Right renal pelvis (tissue), 4 donors: ENCODE measurements around the gene BCL7A. TPM values are rescaled to one million over a fixed set of nuclear protein-coding genes. Genes with fewer than 3 reads are reported as not detected.
A peak's percentile ranks its signal among the peaks of the same experiment; 100 is the strongest.
"Not testable (repeated sequence)": the region's sequence is repeated elsewhere in the genome, so short reads cannot be mapped to it uniquely, and the experiment has no call there.

Experiments
- DNase-seq, 4 donors: peaks; one replicate each; pipeline ENCODE4 v3.0.0-alpha.2; 2013; ENCODE audit warnings: low read depth in 4 of 4, low spot score in 3 of 4, missing footprints in 1 of 4
- polyA plus RNA-seq, 4 donors: library from polyadenylated mRNA; unstranded; fragments of 120-200 nt; gene quantifications; one replicate each; pipeline ENCODE4 v1.2.1, GENCODE V29; 2013; ENCODE audit not compliant: insufficient read length in 4 of 4

BCL7A gene
- polyA plus RNA-seq, result 10 to 100 TPM; 34.0 to 39.7 (median 37.6) TPM

DNA sequence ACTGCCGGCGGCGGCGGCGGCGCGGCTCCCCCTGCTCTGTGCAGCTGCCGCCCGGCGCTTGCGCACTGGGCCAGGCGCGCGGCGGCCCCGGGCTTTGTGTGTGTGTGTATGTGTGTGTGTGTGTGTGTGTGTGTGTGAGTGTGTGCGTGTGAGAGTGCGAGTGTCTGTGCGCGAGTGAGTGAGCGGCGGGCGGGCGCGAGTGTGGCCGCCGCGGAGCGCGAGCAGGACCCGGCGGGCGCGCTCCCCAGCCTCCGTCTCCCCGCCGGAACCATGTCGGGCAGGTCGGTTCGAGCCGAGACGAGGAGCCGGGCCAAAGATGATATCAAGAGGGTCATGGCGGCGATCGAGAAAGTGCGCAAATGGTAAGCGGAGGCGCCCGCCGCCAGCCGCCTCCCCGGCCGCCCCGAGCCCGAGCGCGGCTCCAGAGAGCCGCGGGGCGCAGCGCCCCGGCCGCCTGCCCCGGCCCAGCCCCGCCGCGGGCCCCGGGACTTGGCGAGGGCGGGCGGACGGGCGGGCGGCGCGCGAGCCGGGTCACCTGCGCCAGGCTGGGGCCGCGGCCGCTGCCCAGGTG is at the start of gene BCL7A:
Gene BCL7A, plus strand, starts transcription at position 63 of the 571 bp plus-strand sequence. Its CDS starts 208 bp downstream, at position 271.
- no peak for DNase-seq

DNA sequence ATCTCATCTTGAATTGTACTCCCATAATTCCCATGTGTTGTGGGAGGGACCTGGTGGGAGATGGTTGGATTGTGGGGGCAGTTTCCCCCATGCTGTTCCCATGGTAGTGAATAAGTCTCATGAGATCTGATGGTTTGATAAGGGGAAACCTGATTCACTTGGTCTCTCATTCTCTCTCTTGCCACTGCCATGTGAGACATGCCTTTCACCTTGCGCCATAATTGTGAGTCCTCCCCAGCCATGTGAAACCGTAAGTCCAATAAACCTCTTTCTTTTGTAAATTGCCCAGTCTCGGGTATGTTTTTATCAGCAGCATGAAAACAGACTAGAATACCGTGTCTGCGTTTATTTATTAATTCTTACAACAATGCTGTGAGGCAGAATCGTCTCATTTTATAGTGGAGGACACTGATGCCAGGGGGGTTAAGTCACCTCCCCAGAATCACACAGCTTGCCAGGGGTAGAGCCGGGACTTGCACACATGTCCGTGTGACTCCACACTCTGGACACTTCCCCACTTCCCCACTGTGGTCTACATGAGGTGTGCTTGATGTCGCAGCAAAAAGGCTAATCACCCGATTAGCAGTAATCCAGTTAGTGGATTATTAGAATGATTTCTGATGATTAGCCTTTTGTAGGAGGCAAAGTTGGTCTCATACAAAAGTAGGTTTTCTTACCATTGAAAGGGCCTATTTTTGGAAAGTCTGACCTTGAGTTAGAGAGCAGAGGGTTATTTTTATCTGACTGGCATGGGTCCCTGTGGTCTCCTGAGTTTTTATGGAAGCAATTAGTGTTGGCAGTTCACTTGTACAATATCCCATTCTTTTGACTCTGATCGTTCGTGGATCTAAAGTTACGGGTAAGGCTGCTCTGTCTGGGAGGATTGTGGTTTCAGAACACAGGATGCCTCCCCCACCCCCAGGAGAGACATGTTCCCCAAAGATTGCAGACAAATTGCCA is 47.4 kb upstream of the BCL7A start:
- DNase-seq, result no peak

DNA sequence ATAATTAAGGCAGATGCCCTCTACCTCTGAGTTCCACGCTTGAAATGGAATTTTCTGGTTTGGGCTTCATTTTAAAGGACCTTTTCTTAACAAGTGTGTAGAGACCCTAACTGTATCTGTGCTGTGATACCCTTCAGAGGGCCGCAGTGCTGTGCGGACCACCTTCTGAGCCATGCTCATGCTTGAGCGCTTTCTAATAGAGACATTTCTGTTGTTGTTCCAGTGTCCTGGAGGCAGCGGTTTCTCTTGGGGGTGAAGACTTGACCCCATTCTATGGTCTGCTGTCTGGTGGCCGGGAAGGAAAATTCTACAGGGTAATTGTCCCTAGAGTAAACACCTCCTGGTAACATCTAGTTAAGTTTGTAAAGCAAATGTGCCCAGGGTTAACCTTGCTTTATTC is 46.7 kb upstream of the BCL7A start:
- DNase-seq, result no peak

- DNase-seq, result no peak
Measured at GRCh38 chr12:121976950-121977349, 44.7 kb upstream of the BCL7A start.

- no peak for DNase-seq
Measured at GRCh38 chr12:121980191-121980891, 41.3 kb upstream of the BCL7A start.

DNA sequence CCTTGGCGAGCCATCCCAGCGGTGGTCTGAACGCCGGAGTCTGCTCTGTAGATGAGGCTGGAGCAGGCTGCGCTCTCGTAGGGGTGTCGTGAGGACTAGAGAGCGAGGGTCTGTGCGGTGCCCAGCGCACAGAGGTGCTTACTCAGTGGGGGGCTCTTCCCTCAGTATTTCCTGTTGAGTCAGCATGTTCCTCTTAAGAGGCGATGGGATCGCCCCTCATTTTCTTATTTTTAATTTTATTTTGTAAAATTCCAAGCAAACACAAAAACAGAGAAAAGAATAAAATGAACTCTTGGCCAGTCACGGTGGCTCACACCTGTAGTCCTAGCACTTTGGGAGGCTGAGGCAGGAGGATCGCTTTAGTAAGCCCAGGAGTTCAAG is 40.8 kb upstream of the BCL7A start:
- no peak for DNase-seq

- no peak for DNase-seq
Measured at GRCh38 chr12:121981456-121981855, 40.2 kb upstream of the BCL7A start.

DNA sequence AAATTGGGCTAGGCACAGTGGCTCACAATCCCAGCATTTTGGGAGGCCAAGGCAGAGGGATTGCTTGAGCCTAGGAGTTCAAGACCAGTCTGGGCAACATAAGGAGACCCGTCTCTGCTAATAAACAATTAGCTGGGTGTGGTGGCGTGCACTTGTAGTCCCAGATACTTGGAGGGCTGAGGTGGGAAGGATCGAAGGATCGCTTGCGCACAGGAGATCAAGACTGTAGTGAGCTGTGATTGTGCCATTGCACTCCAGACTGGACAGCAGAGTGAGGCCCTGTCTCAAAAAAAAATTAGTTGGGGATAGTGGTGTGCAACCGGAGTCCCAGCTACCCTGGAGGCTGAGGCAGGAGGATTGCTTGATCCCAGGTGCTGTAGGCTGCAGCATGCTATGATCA is 38.7 kb upstream of the BCL7A start:
- no peak for DNase-seq

DNA sequence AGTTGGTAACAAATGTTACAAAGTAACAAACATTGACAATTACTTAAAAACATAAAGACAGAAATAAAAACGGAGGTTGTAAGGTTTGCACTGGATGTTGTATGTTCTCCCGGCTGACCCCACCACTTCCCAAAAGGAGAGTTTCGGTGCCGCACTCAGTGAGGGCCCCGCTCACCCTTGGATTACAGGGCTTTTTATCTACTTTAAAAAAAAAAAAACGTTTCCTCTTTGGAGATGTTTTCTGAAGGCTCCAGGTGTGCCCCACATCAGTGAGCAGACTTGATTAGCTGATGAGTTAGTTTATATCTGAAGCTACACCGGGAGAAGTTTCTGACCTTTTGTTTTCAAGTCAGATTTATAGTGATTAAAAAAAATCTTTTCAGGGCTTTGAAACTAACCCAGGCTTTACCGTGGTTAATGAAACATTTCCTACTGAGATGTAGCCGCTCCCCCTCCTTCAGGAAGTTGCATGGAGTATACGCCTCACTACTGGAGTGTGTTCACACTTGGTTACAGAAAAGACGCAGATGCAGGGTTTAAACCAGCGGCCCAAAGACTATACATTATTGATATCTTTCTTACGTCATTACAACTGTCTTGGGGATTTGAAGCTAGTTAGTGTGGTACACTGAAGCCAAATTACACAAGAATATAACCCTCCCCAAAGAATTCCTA is 38.0 kb upstream of the BCL7A start:
- DNase-seq, result peak; percentile 20 to 58 (median 52)

GRCh38 chr12:121986489-121987245 is 35.0 kb upstream of the BCL7A start:
- DNase-seq, result no peak

DNA sequence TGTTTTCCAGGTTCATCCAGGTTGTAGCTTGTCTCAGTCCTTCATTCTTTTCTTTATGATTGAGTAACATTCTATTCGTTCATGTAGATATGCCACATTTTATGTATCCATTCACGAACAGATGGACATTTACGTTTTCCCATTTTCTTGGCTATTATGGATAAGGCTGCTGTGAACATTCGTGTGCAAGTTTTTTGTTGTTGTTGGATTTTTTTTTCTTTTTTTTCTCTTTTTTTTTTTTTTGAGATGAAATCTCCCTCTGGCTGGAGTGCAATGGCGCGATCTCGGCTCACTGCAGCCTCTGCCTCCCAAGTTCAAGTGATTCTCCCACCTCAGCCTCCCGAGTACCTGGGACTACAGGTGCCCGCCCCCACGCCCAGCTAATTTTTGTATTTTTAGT is 33.2 kb upstream of the BCL7A start:
- DNase-seq, result not testable (repeated sequence)

GRCh38 chr12:121989276-121990113 is 32.2 kb upstream of the BCL7A start:
- DNase-seq, result peak in 3 of 4 donors; percentile 43 to 67 (median 65)

GRCh38 chr12:121990114-121990647 is 31.5 kb upstream of the BCL7A start:
- no peak for DNase-seq

GRCh38 chr12:121990692-121991603 is 30.7 kb upstream of the BCL7A start:
- DNase-seq, result no peak

DNA sequence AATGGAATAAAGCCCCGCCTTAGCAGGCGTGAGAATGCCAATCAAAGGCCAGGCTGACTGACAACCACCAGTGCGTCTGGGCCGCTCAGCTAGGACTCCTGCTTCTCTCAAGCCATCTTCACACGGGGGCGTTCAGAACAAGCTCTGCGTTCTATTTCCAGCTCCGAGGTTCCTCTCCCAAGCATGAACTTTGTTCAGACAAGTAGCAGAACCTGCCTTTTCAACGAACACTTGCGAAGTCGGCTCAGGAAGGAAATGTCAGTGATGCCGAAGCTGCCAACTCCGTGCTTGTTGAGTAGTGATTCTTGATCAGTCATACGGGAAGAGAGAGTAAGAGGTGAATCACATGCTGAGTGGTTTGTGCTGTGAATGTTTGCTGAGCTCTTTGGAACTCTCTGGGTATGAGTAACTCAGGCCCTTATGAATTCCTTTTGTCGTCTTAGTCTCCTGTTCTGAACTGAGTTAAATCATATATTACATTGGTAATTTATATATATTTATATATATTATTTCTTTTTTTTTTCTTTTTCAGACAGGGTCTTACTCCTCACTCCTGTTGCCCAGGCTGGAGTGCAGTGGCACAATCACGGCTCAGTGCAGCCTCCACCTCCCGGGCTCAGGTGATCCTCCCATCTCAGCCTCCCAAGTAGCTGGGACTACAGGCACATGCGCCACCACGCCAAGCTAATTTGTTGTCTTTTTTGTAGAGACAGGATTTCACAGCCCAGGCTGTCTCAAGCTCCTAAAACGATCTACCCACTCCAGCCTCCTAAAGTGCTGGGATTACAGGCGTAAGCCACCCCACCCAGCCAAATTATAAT is 29.4 kb upstream of the BCL7A start:
- no peak for DNase-seq

- DNase-seq, result no peak
Measured at GRCh38 chr12:121996050-121996944, 25.4 kb upstream of the BCL7A start.
